ENCODE results near the gene CDC42EP2. TPM values are rescaled to one million over a fixed set of nuclear protein-coding genes. Genes with fewer than 3 reads are reported as not detected.

The CDC42EP2 gene
- polyA plus RNA-seq, 1 of the 3 experiments (the other 2 are of a cell fraction): 8.1 TPM

GRCh38 chr11:65315204-65315865 is 669 bp downstream of the CDC42EP2 start:
- Histone ChIP-seq H3K4me2 (peak overlapping the region; percentile 87), H3K27ac (ENCODE audit: low read depth in 2 of 2, low read length in 1 of 2) (peak overlapping the region; percentile 65 to 80), H3F3A (replicated peaks; ENCODE audit: insufficient read depth) (peaks cover 5% of the 10 kb centered on the region), H3K27me3 (ENCODE audit: insufficient read depth) (no peaks in the 10 kb centered on the region), H3K9me2 (no peaks in the 10 kb centered on the region), H3K4me1 (ENCODE audit: control insufficient read depth in 1 of 2, insufficient read depth in 2 of 2, low read depth in 1 of 2, low read length in 1 of 2) (peaks cover 20 to 33% of the 10 kb centered on the region in 2 experiments; a peak in 2 of 4 replicates), H3K9ac (peak overlapping the region; percentile 84), H3K36me3 (replicated peaks in 1 of 2; ENCODE audit: control insufficient read depth in 1 of 2, insufficient read depth in 2 of 2, low read length in 1 of 2) (no peaks in the 10 kb centered on the region), H3K4me3 (ENCODE audit: low read depth in 2 of 2, low read length in 1 of 2) (peak overlapping the region; percentile 85 to 94), H2AFZ (ENCODE audit: low read depth) (peak overlapping the region; percentile 90), H4K20me1 (ENCODE audit: insufficient read depth) (peaks cover 30% of the 10 kb centered on the region), H3K9me3 (no peaks in the 10 kb centered on the region), H3K79me2 (ENCODE audit: insufficient read depth) (peaks cover 49% of the 10 kb centered on the region)
- DNase-seq: peak; percentile 94
- ChIA-PET CTCF (interaction anchor here (0.6 to 24.1 kb wide), 47 partner anchors 11 to 624 kb away, joined by 3 to 1118 read pairs (median 5); partner anchors contain the start of genes ARL2, CAPN1, DPF2 and POLA2), POLR2A (interaction anchor here (0.6 to 2.4 kb wide), 15 partner anchors 12 to 193 kb away, joined by 3 to 26 read pairs (median 4); partner anchors contain the start of genes DPF2 and POLA2)
- WGBS (ENCODE audit: low lambda C conversion rate): 0% methylated on average over 19 of the region's 59 CpGs
- TF ChIP-seq RXRA (IDR thresholded peaks at IDR 0.05; ENCODE audit: borderline replicate concordance, low read depth) (no peak), CTCF (IDR thresholded peaks at IDR 0.05) (peak; percentile 96), GATA2 (CRISPR knock-in tag; IDR thresholded peaks at IDR 0.05) (no peak), PBX3 (IDR thresholded peaks at IDR 0.05) (no peak), TAF1 (IDR thresholded peaks at IDR 0.05; ENCODE audit: borderline replicate concordance, low read depth, low read length) (no peak), USF1 (IDR thresholded peaks at IDR 0.05; ENCODE audit: borderline replicate concordance, low read depth) (no peak), RCOR1 (IDR thresholded peaks at IDR 0.05; ENCODE audit: low read length) (no peak), TEAD4 (IDR thresholded peaks at IDR 0.05; ENCODE audit: borderline replicate concordance, insufficient read depth) (no peak), FOSL2 (IDR thresholded peaks at IDR 0.05; ENCODE audit: borderline replicate concordance, low read depth) (no peak), NFIC (IDR thresholded peaks at IDR 0.05; ENCODE audit: borderline replicate concordance) (peak; percentile 49; the same call in 1 of the 2 replicates), REST (IDR thresholded peaks at IDR 0.05; ENCODE audit: low read depth, low read length) (no peak), SMC3 (IDR thresholded peaks at IDR 0.05; ENCODE audit: low read depth, low read length) (peak; percentile 96), RAD21 (IDR thresholded peaks at IDR 0.05; ENCODE audit: low read length) (peak; percentile 84), YY1 (IDR thresholded peaks at IDR 0.05; ENCODE audit: low read depth) (no peak), NRF1 (IDR thresholded peaks at IDR 0.05; ENCODE audit: low read depth, low read length) (0 out of 2 replicates have a peak, but pooled peaks have one; percentile 24), IRF3 (IDR thresholded peaks at IDR 0.05; ENCODE audit: low read depth, low read length) (no peak), FOXM1 (IDR thresholded peaks at IDR 0.05; ENCODE audit: low read depth) (no peak), ELF1 (IDR thresholded peaks at IDR 0.05) (no peak), MXI1 (IDR thresholded peaks at IDR 0.05; ENCODE audit: low read depth, low read length) (peak; percentile 85), RFX5 (IDR thresholded peaks at IDR 0.05; ENCODE audit: low read length) (no peak), JUND (IDR thresholded peaks at IDR 0.05) (no peak), EZH2phosphoT487 (IDR thresholded peaks at IDR 0.05; ENCODE audit: borderline replicate concordance, low read depth) (no peak), MEF2A (IDR thresholded peaks at IDR 0.05; ENCODE audit: borderline replicate concordance, low read depth) (no peak), FOXJ3 (CRISPR knock-in tag; IDR thresholded peaks at IDR 0.05) (no peak)
